HepG2 (cell line): ENCODE measurements around the gene LRRN2. TPM values are rescaled to one million over a fixed set of nuclear protein-coding genes. Genes with fewer than 3 reads are reported as not detected.

Experiments
- ATAC-seq: fragments of 200-7000 bp; cut with Tn5 transposase; 3 replicates; pipeline ENCODE4 v1.9.1; 2020; ENCODE audit warnings: mild to moderate bottlenecking, moderate library complexity
- BruUV-seq: library from RNA; stranded (reverse); fragments of 400-500 nt; replicated peaks from 2 replicates; lab custom pipeline; 2021; lab: Mats Ljungman, UMichigan
- CTCF ChIA-PET: fragments of 300-600 bp; formaldehyde crosslinking; extraction: SDS; loops from one replicate; lab custom pipeline; 2021; ENCODE audit warnings: low total read pairs, inconsistent platforms, low intra/inter-chr PET ratio; lab: Yijun Ruan, JAX
- POLR2A ChIA-PET: fragments of 350-600 bp; sonication (Branson Sonifier 250); formaldehyde crosslinking; loops from one replicate; lab custom pipeline; 2020; ENCODE audit warnings: antibody characterized with exemption, inconsistent platforms; lab: Yijun Ruan, JAX
- DNase-seq: peaks from one replicate; pipeline ENCODE4 v3.0.0-alpha.2; 2015; ENCODE audit warnings: low spot score
- FAIRE-seq: peaks from 3 replicates; lab custom pipeline; 2011; peaks lifted over from hg19 to GRCh38; lab: Jason Lieb, UNC
- H2AFZ ChIP-seq: one replicate; pipeline ENCODE4 v1.6.1; 2011; ENCODE audit warnings: low read length, inconsistent platforms
- H3K27ac ChIP-seq: fragments of 300-600 bp; 3 replicates; pipeline ENCODE4 v1.8.0; 2011; ENCODE audit warnings: mixed run types, mild to moderate bottlenecking, mixed read lengths, low read length, inconsistent platforms; ENCODE audit not compliant: insufficient read depth; ENCODE audit errors: extremely low read length
- H3K27me3 ChIP-seq, 2 experiments: fragments of 200-600 bp in 1 of 2; 2 replicates in 1 of 2; 3 replicates in 1 of 2; pipeline versions ENCODE4 v1.6.0 to v1.8.0; 2011; ENCODE audit warnings: low read length in 2 of 2, mild to moderate bottlenecking in 2 of 2, moderate library complexity in 2 of 2, inconsistent platforms in 1 of 2; ENCODE audit not compliant: insufficient read depth in 2 of 2, control insufficient read depth in 1 of 2
- H3K36me3 ChIP-seq, 2 experiments: fragments of 200-600 bp in 1 of 2; replicated peaks in 1 of 2; 2 replicates in 1 of 2; 3 replicates in 1 of 2; pipeline versions ENCODE4 v1.5.1 to v1.8.0; 2011; ENCODE audit warnings: low read length in 2 of 2, inconsistent platforms in 1 of 2; ENCODE audit not compliant: insufficient read depth in 2 of 2, control insufficient read depth in 1 of 2
- H3K4me1 ChIP-seq: 2 replicates; pipeline ENCODE4 v1.5.1; 2012; ENCODE audit warnings: low read length, inconsistent platforms; ENCODE audit not compliant: insufficient read depth
- H3K4me2 ChIP-seq: 2 replicates; pipeline ENCODE4 v1.6.0; 2011; ENCODE audit warnings: low read depth, low read length, inconsistent platforms
- H3K4me3 ChIP-seq, 3 experiments: fragments of 200-600 bp in 1 of 3; sonication (generic), shearing (Covaris generic) in 1 of 3; replicated peaks in 1 of 3; 2 replicates each; pipeline ENCODE4 v1.5.1; 2011 to 2016; ENCODE audit warnings: low read length in 3 of 3, inconsistent platforms in 2 of 3, low read depth in 2 of 3, mild to moderate bottlenecking in 2 of 3, control low read depth in 1 of 3, mixed read lengths in 1 of 3; ENCODE audit not compliant: insufficient read depth in 1 of 3
- H3K79me2 ChIP-seq: one replicate; pipeline ENCODE4 v1.6.1; 2011; ENCODE audit warnings: low read length, inconsistent platforms; ENCODE audit not compliant: insufficient read depth
- H3K9ac ChIP-seq: 2 replicates; pipeline ENCODE4 v1.6.0; 2011; ENCODE audit warnings: mild to moderate bottlenecking, low read depth, low read length, inconsistent platforms; ENCODE audit not compliant: insufficient read depth
- H3K9me3 ChIP-seq: 2 replicates; pipeline ENCODE4 v1.5.1; 2012; ENCODE audit warnings: mild to moderate bottlenecking, low read length
- H4K20me1 ChIP-seq: 2 replicates; pipeline ENCODE4 v1.6.0; 2011; ENCODE audit warnings: inconsistent platforms, mild to moderate bottlenecking, low read length, moderate library complexity; ENCODE audit not compliant: insufficient read depth
- ATM ChIP-seq: fragments of 450-650 bp; IDR thresholded peaks from 2 replicates; pipeline ENCODE4 v1.7.1; 2017; ENCODE audit warnings: mild to moderate bottlenecking, borderline replicate concordance
- YEATS4 ChIP-seq: sonication (generic); formaldehyde crosslinking; IDR thresholded peaks from 2 replicates; pipeline ENCODE4 v1.4.0; 2020; ENCODE audit warnings: missing genetic modification reagents, borderline replicate concordance
- ZNF33B ChIP-seq: sonication (generic); formaldehyde crosslinking; IDR thresholded peaks from 2 replicates; pipeline ENCODE4 v1.5.1; 2020; ENCODE audit warnings: mild to moderate bottlenecking, missing genetic modification reagents
- ZNF460 ChIP-seq: sonication (generic); formaldehyde crosslinking; IDR thresholded peaks from 2 replicates; pipeline ENCODE4 v1.5.1; 2020; ENCODE audit warnings: missing genetic modification reagents, mild to moderate bottlenecking, borderline replicate concordance
- ZNF761 ChIP-seq: sonication (generic); formaldehyde crosslinking; conservative IDR thresholded peaks from 2 replicates; pipeline ENCODE4 v1.4.0; 2020; ENCODE audit warnings: mild to moderate bottlenecking, missing genetic modification reagents
- ZNF766 ChIP-seq: sonication (generic); formaldehyde crosslinking; IDR thresholded peaks from 2 replicates; pipeline ENCODE4 v1.5.0; 2020; ENCODE audit warnings: missing genetic modification reagents, borderline replicate concordance
- WGBS: methylation state at CpG from one replicate; pipeline ENCODE4 v1.1.6; 2017; ENCODE audit warnings: low lambda C conversion rate; 5-methylcytosine and 5-hydroxymethylcytosine counted together
- in situ Hi-C: cut with HindIII; loops from 2 replicates; pipeline ENCODE4 v1.10.0; 2017; ENCODE audit warnings: low pct_unique_long_range_greater_than_20kb; ENCODE audit not compliant: extremely low pct_ligation_motif_present
- intact Hi-C: fragments of 100-400 bp; cut with micrococcal nuclease; formaldehyde crosslinking; loops from one replicate; pipeline ENCODE4 v1.10.0; 2022; ENCODE audit not compliant: unreplicated experiment
- polyA plus RNA-seq, 8 experiments: library from polyadenylated mRNA; depleted of rRNA in 3 of 8; stranded (reverse) in 7 of 8; unstranded in 1 of 8; fragments of >200 nt; fragmentation: Illumina TruSeq in 4 of 8; extraction: Trizol in 4 of 8; gene quantifications; 2 replicates each; pipeline versions ENCODE4 v1.2.1 to v1.2.3, GENCODE V29; 2011 to 2016; ENCODE audit warnings: low read depth in 4 of 8, missing spikeins in 1 of 8, mixed read lengths in 1 of 8; ENCODE audit not compliant: insufficient read depth in 1 of 8
- total RNA-seq, 5 experiments: library from RNA; depleted of rRNA; stranded (reverse); fragments of >200 nt; fragmentation: Illumina TruSeq; extraction: Trizol; gene quantifications; 2 replicates each; pipeline ENCODE4 v1.2.3, GENCODE V29; 2016; ENCODE audit warnings: low read depth in 1 of 5
- TF ChIP-seq, protein P1 (sequence below): sonication (generic); formaldehyde crosslinking; IDR thresholded peaks from 2 replicates; pipeline ENCODE4 v1.9.0; 2022; ENCODE audit warnings: missing genetic modification reagents, mild to moderate bottlenecking, borderline replicate concordance
- TF ChIP-seq, protein P2 (sequence below): sonication (generic); formaldehyde crosslinking; IDR thresholded peaks from 2 replicates; pipeline ENCODE4 v1.8.1; 2023; ENCODE audit warnings: mild to moderate bottlenecking, missing genetic modification reagents
- TF ChIP-seq, protein P3 (sequence below): IDR thresholded peaks from 2 replicates; pipeline ENCODE4 v1.6.1; 2016; ENCODE audit warnings: mild to moderate bottlenecking
- TF ChIP-seq, protein P4 (sequence below): sonication (generic); formaldehyde crosslinking; IDR thresholded peaks from 2 replicates; pipeline ENCODE4 v1.5.0; 2020; ENCODE audit warnings: mild to moderate bottlenecking, missing genetic modification reagents

Gene LRRN2
- total and polyA plus RNA-seq, 2 of the 13 experiments (the other 11 are each of a cell fraction or from before 2014, with no cell fraction given) = not detected

DNA sequence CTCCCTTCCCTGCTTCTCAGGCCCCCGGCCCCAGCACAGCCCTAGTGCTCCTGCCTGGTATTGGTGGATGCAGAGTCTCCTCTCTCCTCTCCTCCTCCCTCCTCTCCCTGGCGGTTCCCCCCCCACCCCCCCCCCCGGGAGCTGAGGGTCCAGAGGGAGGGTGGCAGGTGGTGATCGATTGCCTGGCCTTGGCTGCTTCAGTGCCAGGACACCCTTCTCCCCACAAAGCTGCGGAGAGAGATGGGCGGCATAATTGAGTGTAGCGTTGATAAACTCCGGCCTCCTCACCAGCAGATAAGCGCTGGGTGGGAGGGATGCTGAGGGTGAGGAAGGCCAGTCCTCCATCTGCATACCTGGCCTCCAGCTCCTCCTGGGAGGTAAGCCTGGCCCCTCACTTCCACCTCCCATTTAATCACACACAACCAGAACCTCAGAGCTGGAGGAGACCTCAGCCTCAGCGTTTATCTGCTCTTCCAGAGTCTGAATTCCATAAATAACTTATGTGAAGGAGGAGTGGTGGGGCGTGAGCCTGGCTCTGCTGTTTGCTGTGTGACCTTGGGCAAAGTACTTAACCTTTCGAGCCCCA, 60.8 kb downstream of the LRRN2 start:
- Histone ChIP-seq H3K79me2 (no peaks in the 10 kb centered on the region), H3K27me3 (peaks cover 4 to 23% of the 10 kb centered on the region in 2 experiments; a peak in 4 of 5 replicates), H3K9ac (no peak overlapping the region), H3K27ac (no peak overlapping the region), H3K36me3 (no peaks in the 10 kb centered on the region)
- ATAC-seq (no peak), DNase-seq (no peak)
- ChIA-PET CTCF (no interaction called here), POLR2A (no interaction called here)
- in situ Hi-C loops = no loop called here
- TF ChIP-seq, protein P1, sequence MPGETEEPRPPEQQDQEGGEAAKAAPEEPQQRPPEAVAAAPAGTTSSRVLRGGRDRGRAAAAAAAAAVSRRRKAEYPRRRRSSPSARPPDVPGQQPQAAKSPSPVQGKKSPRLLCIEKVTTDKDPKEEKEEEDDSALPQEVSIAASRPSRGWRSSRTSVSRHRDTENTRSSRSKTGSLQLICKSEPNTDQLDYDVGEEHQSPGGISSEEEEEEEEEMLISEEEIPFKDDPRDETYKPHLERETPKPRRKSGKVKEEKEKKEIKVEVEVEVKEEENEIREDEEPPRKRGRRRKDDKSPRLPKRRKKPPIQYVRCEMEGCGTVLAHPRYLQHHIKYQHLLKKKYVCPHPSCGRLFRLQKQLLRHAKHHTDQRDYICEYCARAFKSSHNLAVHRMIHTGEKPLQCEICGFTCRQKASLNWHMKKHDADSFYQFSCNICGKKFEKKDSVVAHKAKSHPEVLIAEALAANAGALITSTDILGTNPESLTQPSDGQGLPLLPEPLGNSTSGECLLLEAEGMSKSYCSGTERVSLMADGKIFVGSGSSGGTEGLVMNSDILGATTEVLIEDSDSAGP = no peak
- TF ChIP-seq ATM (no peak), ZNF761 (CRISPR knock-in tag) (no peak), YEATS4 (CRISPR knock-in tag) (no peak), ZNF460 (CRISPR knock-in tag) (no peak), ZNF33B (no peak), ZNF766 (no peak)
- TF ChIP-seq, protein P2, sequence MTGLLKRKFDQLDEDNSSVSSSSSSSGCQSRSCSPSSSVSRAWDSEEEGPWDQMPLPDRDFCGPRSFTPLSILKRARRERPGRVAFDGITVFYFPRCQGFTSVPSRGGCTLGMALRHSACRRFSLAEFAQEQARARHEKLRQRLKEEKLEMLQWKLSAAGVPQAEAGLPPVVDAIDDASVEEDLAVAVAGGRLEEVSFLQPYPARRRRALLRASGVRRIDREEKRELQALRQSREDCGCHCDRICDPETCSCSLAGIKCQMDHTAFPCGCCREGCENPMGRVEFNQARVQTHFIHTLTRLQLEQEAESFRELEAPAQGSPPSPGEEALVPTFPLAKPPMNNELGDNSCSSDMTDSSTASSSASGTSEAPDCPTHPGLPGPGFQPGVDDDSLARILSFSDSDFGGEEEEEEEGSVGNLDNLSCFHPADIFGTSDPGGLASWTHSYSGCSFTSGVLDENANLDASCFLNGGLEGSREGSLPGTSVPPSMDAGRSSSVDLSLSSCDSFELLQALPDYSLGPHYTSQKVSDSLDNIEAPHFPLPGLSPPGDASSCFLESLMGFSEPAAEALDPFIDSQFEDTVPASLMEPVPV = no peak
- TF ChIP-seq, protein P3, sequence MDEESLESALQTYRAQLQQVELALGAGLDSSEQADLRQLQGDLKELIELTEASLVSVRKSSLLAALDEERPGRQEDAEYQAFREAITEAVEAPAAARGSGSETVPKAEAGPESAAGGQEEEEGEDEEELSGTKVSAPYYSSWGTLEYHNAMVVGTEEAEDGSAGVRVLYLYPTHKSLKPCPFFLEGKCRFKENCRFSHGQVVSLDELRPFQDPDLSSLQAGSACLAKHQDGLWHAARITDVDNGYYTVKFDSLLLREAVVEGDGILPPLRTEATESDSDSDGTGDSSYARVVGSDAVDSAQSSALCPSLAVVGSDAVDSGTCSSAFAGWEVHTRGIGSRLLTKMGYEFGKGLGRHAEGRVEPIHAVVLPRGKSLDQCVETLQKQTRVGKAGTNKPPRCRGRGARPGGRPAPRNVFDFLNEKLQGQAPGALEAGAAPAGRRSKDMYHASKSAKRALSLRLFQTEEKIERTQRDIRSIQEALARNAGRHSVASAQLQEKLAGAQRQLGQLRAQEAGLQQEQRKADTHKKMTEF (CRISPR knock-in tag) = no peak
- TF ChIP-seq, protein P4, sequence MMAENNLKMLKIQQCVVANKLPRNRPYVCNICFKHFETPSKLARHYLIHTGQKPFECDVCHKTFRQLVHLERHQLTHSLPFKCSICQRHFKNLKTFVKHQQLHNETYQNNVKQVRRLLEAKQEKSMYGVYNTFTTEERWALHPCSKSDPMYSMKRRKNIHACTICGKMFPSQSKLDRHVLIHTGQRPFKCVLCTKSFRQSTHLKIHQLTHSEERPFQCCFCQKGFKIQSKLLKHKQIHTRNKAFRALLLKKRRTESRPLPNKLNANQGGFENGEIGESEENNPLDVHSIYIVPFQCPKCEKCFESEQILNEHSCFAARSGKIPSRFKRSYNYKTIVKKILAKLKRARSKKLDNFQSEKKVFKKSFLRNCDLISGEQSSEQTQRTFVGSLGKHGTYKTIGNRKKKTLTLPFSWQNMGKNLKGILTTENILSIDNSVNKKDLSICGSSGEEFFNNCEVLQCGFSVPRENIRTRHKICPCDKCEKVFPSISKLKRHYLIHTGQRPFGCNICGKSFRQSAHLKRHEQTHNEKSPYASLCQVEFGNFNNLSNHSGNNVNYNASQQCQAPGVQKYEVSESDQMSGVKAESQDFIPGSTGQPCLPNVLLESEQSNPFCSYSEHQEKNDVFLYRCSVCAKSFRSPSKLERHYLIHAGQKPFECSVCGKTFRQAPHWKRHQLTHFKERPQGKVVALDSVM = no peak
- TF ChIP-seq, all 625 proteins: peak for 0
- Histone ChIP-seq H3K9me3 (no peaks in the 10 kb centered on the region), H3K4me1 (peaks cover 25% of the 10 kb centered on the region), H3K4me2 (no peak overlapping the region), H4K20me1 (no peaks in the 10 kb centered on the region), H3K4me3 (no peak overlapping the region), H2AFZ (no peak overlapping the region)
- intact Hi-C loops = no loop called here
- BruUV-seq = no TSS peak
- no peak for FAIRE-seq
- WGBS = 7% methylated on average over 6 of the region's 12 CpGs
